ENCODE data around the gene MS4A1.
"Not testable (repeated sequence)": the region's sequence is repeated elsewhere in the genome, so short reads cannot be mapped to it uniquely, and the experiment has no call there.

Gene MS4A1

DNA sequence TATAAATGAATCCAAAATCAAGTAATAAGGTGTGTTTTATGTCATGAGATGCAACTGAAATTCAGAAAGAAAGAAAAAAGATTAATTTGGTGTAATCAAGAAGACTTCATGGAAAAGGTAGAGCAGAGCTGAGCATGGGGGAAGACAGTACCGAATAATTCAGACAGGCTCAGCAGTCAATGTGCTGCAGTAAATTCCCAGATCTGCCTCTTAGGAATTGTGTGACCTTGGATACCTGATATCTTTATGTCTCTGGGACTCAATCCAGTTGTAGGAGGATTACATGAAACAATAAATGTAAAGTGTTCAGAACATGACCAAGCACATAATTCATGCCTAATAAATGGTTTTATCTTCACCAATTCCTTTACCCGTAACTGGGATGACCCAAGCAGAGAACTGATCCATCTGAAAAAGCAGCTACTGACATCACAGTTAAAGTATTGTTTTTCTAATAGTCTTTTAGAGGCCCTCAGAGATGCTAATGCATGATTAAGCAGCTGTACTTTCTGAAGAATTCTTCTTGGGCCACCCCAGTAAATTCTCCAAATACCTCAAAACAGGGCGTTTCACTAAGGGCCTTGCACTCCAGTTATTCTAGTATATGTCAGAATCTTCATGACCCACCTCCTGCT, 44.7 kb downstream of the MS4A1 start:
- no peak for DNase-seq
- TF ChIP-seq, protein P1, sequence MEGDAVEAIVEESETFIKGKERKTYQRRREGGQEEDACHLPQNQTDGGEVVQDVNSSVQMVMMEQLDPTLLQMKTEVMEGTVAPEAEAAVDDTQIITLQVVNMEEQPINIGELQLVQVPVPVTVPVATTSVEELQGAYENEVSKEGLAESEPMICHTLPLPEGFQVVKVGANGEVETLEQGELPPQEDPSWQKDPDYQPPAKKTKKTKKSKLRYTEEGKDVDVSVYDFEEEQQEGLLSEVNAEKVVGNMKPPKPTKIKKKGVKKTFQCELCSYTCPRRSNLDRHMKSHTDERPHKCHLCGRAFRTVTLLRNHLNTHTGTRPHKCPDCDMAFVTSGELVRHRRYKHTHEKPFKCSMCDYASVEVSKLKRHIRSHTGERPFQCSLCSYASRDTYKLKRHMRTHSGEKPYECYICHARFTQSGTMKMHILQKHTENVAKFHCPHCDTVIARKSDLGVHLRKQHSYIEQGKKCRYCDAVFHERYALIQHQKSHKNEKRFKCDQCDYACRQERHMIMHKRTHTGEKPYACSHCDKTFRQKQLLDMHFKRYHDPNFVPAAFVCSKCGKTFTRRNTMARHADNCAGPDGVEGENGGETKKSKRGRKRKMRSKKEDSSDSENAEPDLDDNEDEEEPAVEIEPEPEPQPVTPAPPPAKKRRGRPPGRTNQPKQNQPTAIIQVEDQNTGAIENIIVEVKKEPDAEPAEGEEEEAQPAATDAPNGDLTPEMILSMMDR (IDR thresholded peaks at IDR 0.05), result no peak
- Histone ChIP-seq H3K36me3 (no peaks in the 10 kb centered on the region), H3K4me1 (no peaks in the 10 kb centered on the region), H3K4me3 (no peak overlapping the region), H3K9me3 (no peaks in the 10 kb centered on the region), H3K27ac (no peak overlapping the region), H3K27me3 (no peaks in the 10 kb centered on the region)
- intact Hi-C loops (cut with DNase I; ENCODE audit: low total_unique reads), result no loop called here

DNA sequence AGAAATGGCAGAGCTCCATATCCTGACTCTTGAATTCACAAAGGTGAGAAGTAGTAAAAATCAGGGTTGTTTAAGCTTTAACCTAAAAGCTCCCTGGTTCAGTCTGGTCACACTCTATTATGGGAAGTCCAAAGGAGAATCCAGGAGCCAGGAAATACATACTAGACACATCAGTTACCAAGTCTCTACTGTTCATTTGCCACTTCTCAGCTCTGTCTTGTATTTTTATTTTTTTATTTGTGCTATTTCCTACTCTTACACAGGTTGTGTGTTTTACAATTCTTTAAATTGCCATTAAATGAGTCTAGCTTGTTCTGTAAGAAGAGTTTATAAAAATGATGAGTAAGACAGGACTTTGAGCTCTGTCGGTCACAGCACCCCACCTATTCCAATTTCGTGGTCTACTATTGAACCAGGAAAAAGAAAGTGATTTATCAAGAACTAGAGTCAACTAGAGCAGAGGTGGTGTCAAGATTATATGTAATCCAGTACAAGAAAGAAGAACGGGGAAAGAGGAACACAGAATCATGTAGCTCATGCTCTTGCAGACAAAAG, 46.7 kb downstream of the MS4A1 start:
- H3K4me1 ChIP-seq, result no peaks in the 10 kb centered on the region
- intact Hi-C loops (cut with DNase I; ENCODE audit: low total_unique reads), result no loop called here
- no peaks in the 10 kb centered on the region for H3K27me3 ChIP-seq
- no peaks in the 10 kb centered on the region for H3K9me3 ChIP-seq
- TF ChIP-seq, protein P1 (IDR thresholded peaks at IDR 0.05), result no peak
- H3K4me3 ChIP-seq, result no peak overlapping the region
- DNase-seq, result no peak
- no peaks in the 10 kb centered on the region for H3K36me3 ChIP-seq
- H3K27ac ChIP-seq, result no peak overlapping the region

DNA sequence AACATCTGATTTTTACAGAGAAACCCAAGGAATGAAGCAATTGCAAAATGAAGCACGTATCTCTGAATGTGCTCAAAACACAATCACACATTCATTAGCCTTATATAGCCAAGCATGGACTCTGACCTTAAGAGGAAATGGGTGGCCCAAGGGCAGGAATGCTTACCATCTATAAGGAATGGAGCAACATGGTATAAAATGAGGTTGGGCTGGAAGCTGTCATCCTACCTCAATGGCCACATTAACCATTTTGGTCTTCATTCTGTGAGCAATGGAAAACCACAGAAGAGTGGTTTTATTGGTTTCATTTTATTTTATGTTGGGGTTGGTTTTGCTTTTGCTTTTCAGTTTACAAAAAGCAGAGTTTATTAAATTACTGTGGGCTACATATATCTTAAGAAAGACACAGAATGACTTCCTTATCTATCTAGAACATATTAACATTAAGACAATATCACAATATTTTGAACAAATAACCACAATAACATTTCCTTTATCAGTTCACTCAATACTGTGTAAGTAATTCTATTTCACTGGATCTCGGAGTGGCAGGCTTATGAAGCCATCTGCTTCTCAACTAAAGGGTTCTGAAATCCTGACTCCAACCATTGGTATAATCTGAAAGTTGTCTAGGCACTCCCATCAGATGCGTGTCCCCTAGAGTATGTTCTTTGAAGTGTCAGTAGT, 48.7 kb downstream of the MS4A1 start:
- Histone ChIP-seq H3K4me3 (no peak overlapping the region), H3K9me3 (no peaks in the 10 kb centered on the region), H3K36me3 (no peaks in the 10 kb centered on the region), H3K27me3 (no peaks in the 10 kb centered on the region), H3K27ac (no peak overlapping the region), H3K4me1 (no peaks in the 10 kb centered on the region)
- DNase-seq, result no peak
- TF ChIP-seq, protein P1 (IDR thresholded peaks at IDR 0.05), result no peak
- intact Hi-C loops (cut with DNase I; ENCODE audit: low total_unique reads), result no loop called here

DNA sequence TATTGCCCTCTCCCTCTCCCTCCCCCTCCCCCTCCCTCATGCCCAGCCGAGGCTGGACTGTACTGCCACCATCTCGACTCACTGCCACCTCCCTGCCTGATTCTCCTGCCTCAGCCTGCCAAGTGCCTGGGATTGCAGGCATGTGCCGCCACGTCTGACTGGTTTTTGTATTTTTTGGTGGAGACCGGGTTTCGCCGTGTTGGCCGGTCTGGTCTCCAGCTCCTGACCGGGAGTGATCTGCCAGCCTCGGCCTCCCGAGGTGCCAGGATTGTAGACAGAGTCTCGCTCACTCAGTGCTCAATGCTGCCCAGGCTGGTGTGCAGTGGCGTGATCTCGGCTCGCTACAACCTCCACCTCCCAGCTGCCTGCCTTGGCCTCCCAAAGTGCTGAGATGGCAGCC, 54.0 kb downstream of the MS4A1 start:
- H3K27me3 ChIP-seq; H3K4me3 ChIP-seq; intact Hi-C loops (cut with DNase I; ENCODE audit: low total_unique reads); H3K36me3 ChIP-seq; H3K4me1 ChIP-seq; H3K27ac ChIP-seq; DNase-seq; H3K9me3 ChIP-seq: not testable (repeated sequence)

DNA sequence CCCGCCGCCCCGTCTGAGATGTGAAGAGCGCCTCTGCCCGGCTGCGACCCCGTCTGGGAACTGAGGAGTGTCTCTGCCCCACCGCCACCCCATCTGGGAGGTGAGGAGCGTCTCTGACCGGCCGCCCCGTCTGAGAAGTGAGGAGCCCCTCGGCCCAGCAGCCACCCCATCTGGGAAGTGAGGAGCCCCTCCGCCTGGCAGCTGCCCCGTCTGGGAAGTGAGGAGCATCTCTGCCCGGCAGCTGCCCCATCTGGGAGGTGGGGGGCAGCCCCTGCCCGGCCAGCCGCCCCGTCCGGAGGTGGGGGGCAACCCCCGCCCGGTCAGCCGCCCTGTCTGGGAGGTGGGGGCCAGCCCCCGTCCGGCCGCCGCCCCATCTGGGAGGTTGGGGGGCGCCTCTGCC, 54.6 kb downstream of the MS4A1 start:
- H3K36me3 ChIP-seq, result not testable (repeated sequence)

DNA sequence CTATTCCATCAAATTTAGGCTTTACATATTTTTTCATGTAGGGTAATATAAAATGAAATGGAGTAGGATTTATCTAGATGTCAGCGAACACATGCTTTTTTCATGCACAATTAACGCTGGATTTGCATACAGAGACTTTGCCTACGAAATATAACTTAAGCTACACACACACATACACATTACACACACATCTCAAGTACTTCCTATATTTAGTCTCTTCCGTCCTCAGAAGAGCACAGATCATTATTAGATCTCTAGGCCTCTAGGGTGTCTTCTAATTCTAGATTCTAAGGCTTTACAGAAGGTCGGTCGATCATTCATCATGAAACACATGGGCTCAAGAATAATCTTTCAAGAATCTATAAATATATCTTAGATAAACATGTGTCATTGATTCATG, 55.7 kb downstream of the MS4A1 start:
- DNase-seq, result no peak
- no peaks in the 10 kb centered on the region for H3K36me3 ChIP-seq
- no peaks in the 10 kb centered on the region for H3K27me3 ChIP-seq
- no peak overlapping the region for H3K27ac ChIP-seq
- H3K4me1 ChIP-seq, result no peaks in the 10 kb centered on the region
- TF ChIP-seq, protein P1 (IDR thresholded peaks at IDR 0.05), result no peak
- intact Hi-C loops (cut with DNase I; ENCODE audit: low total_unique reads), result no loop called here
- H3K9me3 ChIP-seq, result no peaks in the 10 kb centered on the region
- H3K4me3 ChIP-seq, result no peak overlapping the region

More for the DNA sequence above, 54.6 kb downstream of the MS4A1 start:
- intact Hi-C loops (cut with DNase I; ENCODE audit: low total_unique reads); H3K4me1 ChIP-seq; H3K27ac ChIP-seq; H3K9me3 ChIP-seq; DNase-seq; H3K4me3 ChIP-seq; H3K27me3 ChIP-seq: not testable (repeated sequence)

Data from tibial artery (tissue), 4 donors.